ENCODE results near the gene CYFIP1. TPM values are rescaled to one million over a fixed set of nuclear protein-coding genes. Genes with fewer than 3 reads are reported as not detected.

CYFIP1 gene
- polyA plus RNA-seq, 2 of the 4 experiments (the other 2 are of a cell fraction), result 68.2 to 69.4 TPM

GRCh38 chr15:22863356-22863755, 116.8 kb downstream of the CYFIP1 start:
- Histone ChIP-seq H3K27ac (no peak overlapping the region), H3K9me3 (no peaks in the 10 kb centered on the region), H3K4me2 (no peak overlapping the region), H3K4me1 (no peaks in the 10 kb centered on the region), H3K4me3 (no peak overlapping the region)
- no peak for ATAC-seq
- ChIA-PET POLR2A (no interaction called here), CTCF (interaction anchor here (0.9 kb wide), 1 partner anchor 24 kb away, joined by 3 read pairs; no protein-coding TSS in a partner anchor)
- DNase-seq (ENCODE audit: low read depth in 1 of 2, low spot score in 1 of 2), result no peak
- FAIRE-seq, result no peak
- WGBS (ENCODE audit: missing lambda C conversion rate), result 94% methylated on average over 3 of the region's 3 CpGs
- TF ChIP-seq SREBF2 (IDR thresholded peaks at IDR 0.05), result no peak
- no peak for TF ChIP-seq JUNB (IDR thresholded peaks at IDR 0.05)
- TF ChIP-seq MAFK (IDR thresholded peaks at IDR 0.05; ENCODE audit: partially characterized antibody), result no peak
- TF ChIP-seq CEBPB (IDR thresholded peaks at IDR 0.05), result no peak

DNA sequence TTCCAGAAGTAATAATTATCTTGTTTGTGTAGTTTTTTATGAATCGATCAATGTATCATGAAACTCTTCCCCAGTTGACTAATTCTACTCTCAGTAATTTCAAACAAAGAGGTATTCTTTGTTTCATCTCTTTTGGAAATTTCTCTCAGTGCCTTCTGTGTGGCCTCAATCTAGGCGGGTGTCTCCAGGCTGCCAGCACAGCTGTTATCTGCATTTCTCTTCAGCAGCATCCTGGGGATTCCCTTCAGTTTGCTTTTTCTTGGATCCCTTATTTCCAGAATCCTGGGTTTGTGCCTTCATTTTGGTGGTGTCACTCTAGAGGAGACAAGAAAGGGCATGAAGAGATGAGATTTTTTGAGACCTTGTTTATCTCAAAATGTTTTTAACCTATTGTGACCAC, 119.0 kb downstream of the CYFIP1 start:
- POLR2A ChIA-PET, result no interaction called here

DNA sequence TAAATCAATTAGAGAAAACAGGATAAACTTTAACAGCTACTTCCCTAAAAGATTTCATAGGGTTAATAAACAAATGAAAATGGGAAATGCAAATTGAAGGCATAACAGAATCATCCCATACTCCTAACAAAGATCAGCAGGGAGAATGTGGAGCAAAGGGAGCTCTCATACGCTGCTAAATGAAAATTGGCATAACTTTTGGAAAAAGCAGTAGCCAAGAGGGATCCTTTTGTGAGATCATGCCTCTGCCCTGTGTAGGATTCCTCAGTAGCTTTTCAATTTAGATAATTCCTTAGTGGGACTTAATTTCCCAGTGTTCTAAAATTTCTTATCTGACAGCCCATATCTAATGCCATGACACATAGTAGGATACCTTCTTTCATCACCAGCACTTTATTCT, 123.5 kb downstream of the CYFIP1 start:
- FAIRE-seq, result no peak
- TF ChIP-seq, protein P1, sequence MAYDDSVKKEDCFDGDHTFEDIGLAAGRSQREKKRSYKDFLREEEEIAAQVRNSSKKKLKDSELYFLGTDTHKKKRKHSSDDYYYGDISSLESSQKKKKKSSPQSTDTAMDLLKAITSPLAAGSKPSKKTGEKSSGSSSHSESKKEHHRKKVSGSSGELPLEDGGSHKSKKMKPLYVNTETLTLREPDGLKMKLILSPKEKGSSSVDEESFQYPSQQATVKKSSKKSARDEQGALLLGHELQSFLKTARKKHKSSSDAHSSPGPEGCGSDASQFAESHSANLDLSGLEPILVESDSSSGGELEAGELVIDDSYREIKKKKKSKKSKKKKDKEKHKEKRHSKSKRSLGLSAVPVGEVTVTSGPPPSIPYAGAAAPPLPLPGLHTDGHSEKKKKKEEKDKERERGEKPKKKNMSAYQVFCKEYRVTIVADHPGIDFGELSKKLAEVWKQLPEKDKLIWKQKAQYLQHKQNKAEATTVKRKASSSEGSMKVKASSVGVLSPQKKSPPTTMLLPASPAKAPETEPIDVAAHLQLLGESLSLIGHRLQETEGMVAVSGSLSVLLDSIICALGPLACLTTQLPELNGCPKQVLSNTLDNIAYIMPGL (CRISPR knock-in tag; IDR thresholded peaks at IDR 0.05; ENCODE audit: borderline replicate concordance), result no peak
- TF ChIP-seq RCOR1 (IDR thresholded peaks at IDR 0.05; ENCODE audit: low read depth, low read length) (no peak), MAFK (IDR thresholded peaks at IDR 0.05; ENCODE audit: partially characterized antibody) (no peak), POLR2AphosphoS2 (conservative IDR thresholded peaks at IDR 0.05; ENCODE audit: low read length) (no peak), RARB (CRISPR knock-in tag; IDR thresholded peaks at IDR 0.05) (no peak), ELK1 (IDR thresholded peaks at IDR 0.05; ENCODE audit: low read depth, low read length) (no peak), PHF8 (IDR thresholded peaks at IDR 0.05; ENCODE audit: borderline replicate concordance, low read depth) (no peak)
- no peak overlapping the region for H3K4me2 ChIP-seq
- no peak overlapping the region for H3K4me3 ChIP-seq
- H3K4me1 ChIP-seq, result no peaks in the 10 kb centered on the region
- DNase-seq (ENCODE audit: low read depth in 1 of 2, low spot score in 1 of 2), result no peak
- H3K9me3 ChIP-seq, result no peaks in the 10 kb centered on the region
- 0 out of 6 replicates have a peak, but pooled peaks of 1 of the 2 experiments have one; percentile 17 for ATAC-seq
- 94% methylated on average over 1 of the region's 1 CpG for WGBS (ENCODE audit: missing lambda C conversion rate)
- ChIA-PET CTCF (interaction anchor here (0.7 to 1.2 kb wide), 2 partner anchors 9 to 19 kb away, joined by 3 to 7 read pairs; partner anchors contain the start of gene NIPA2), POLR2A (no interaction called here)
- H3K27ac ChIP-seq, result no peak overlapping the region

More for the DNA sequence above, 119.0 kb downstream of the CYFIP1 start:
- WGBS (ENCODE audit: missing lambda C conversion rate), result 89% methylated on average over 2 of the region's 2 CpGs
- H3K4me2 ChIP-seq, result no peak overlapping the region
- no peaks in the 10 kb centered on the region for H3K9me3 ChIP-seq
- CTCF ChIA-PET, result no interaction called here
- no peak overlapping the region for H3K27ac ChIP-seq
- ATAC-seq, result no peak
- H3K4me3 ChIP-seq, result no peak overlapping the region
- no peak for DNase-seq (ENCODE audit: low read depth in 1 of 2, low spot score in 1 of 2)
- H3K4me1 ChIP-seq, result no peaks in the 10 kb centered on the region
- FAIRE-seq, result no peak
- TF ChIP-seq ZNF302 (CRISPR knock-in tag; IDR thresholded peaks at IDR 0.05) (no peak), CEBPB (IDR thresholded peaks at IDR 0.05) (no peak), RNF2 (IDR thresholded peaks at IDR 0.05; ENCODE audit: borderline replicate concordance, low read depth) (no peak), HDAC2 (IDR thresholded peaks at IDR 0.05) (no peak), NR3C1 (IDR thresholded peaks at IDR 0.05) (no peak), ATOH8 (CRISPR knock-in tag; IDR thresholded peaks at IDR 0.05; ENCODE audit: low read depth) (no peak), SMC3 (IDR thresholded peaks at IDR 0.05) (no peak), POLR2AphosphoS2 (conservative IDR thresholded peaks at IDR 0.05; ENCODE audit: low read length) (no peak), SREBF2 (IDR thresholded peaks at IDR 0.05) (no peak), FOXS1 (CRISPR knock-in tag; IDR thresholded peaks at IDR 0.05) (no peak), HOXA7 (CRISPR knock-in tag; IDR thresholded peaks at IDR 0.05) (no peak), FOSL2 (IDR thresholded peaks at IDR 0.05) (no peak), FOSL2 (CRISPR knock-in tag; IDR thresholded peaks at IDR 0.05) (no peak), HOXB13 (CRISPR knock-in tag; IDR thresholded peaks at IDR 0.05; ENCODE audit: low read depth) (no peak), BHLHE40 (IDR thresholded peaks at IDR 0.05; ENCODE audit: low read depth, low read length) (no peak), CBX2 (IDR thresholded peaks at IDR 0.05; ENCODE audit: borderline replicate concordance, low read depth) (no peak), RAD21 (conservative IDR thresholded peaks at IDR 0.05 in 1 of 2, IDR thresholded peaks at IDR 0.05 in 1 of 2) (no peak), JUN (IDR thresholded peaks at IDR 0.05) (no peak), USF2 (IDR thresholded peaks at IDR 0.05) (no peak), ELK1 (IDR thresholded peaks at IDR 0.05; ENCODE audit: low read depth, low read length) (no peak)
- TF ChIP-seq, protein P2, sequence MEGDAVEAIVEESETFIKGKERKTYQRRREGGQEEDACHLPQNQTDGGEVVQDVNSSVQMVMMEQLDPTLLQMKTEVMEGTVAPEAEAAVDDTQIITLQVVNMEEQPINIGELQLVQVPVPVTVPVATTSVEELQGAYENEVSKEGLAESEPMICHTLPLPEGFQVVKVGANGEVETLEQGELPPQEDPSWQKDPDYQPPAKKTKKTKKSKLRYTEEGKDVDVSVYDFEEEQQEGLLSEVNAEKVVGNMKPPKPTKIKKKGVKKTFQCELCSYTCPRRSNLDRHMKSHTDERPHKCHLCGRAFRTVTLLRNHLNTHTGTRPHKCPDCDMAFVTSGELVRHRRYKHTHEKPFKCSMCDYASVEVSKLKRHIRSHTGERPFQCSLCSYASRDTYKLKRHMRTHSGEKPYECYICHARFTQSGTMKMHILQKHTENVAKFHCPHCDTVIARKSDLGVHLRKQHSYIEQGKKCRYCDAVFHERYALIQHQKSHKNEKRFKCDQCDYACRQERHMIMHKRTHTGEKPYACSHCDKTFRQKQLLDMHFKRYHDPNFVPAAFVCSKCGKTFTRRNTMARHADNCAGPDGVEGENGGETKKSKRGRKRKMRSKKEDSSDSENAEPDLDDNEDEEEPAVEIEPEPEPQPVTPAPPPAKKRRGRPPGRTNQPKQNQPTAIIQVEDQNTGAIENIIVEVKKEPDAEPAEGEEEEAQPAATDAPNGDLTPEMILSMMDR (IDR thresholded peaks at IDR 0.05), result no peak
